ENCODE measurements around the gene BSPRY.
A peak's percentile ranks its signal among the peaks of the same experiment; 100 is the strongest.
"Not testable (repeated sequence)": the region's sequence is repeated elsewhere in the genome, so short reads cannot be mapped to it uniquely, and the experiment has no call there.

Gene BSPRY

GRCh38 chr9:113398796-113399195 is 49.5 kb downstream of the BSPRY start:
- Histone ChIP-seq H3K36me3 (ENCODE audit: insufficient read depth) (no peaks in the 10 kb centered on the region), H3K27ac (no peak overlapping the region), H3K4me2 (no peak overlapping the region), H3K4me3 (IDR thresholded peaks at IDR 0.05; ENCODE audit: insufficient read depth, low read depth, low read length) (no peak overlapping the region), H3K9ac (no peak overlapping the region), H4K20me1 (ENCODE audit: insufficient read depth) (no peaks in the 10 kb centered on the region), H3K79me2 (ENCODE audit: insufficient read depth, low read depth) (no peaks in the 10 kb centered on the region), H3K4me1 (ENCODE audit: low read depth, poor library complexity, severe bottlenecking) (peaks cover 15% of the 10 kb centered on the region), H2AFZ (ENCODE audit: low read depth) (no peak overlapping the region), H3K27me3 (ENCODE audit: insufficient read depth, low read depth) (no peaks in the 10 kb centered on the region)
- no peak for TF ChIP-seq CTCF (conservative IDR thresholded peaks at IDR 0.05; ENCODE audit: low read depth, low read length)

DNA sequence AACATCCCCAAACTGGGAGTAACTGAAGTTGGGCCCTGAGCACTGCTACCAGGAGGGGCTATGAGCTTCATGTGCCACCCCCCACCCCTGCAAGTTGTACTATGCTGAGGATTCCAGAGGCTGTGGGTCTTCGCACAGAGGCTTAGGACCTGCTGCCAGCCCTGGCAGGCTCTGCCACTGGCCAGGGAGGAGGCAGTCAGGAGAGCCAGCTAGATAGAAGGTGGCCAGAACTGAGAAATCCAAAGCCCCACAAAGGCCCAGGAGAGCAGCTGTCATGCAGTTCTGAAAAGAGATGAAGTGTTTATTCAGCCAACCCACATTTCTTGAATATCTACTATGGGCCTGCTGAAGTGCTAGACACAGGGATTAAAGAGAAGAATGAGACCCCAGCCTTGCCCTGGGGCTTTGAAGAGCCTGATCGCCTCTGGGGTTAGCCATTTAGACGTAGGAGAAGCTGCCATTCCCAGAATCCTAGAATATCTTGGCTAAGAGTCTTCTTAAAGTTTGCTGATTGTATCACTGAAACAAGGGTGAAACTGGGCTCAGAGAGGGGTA is 50.4 kb downstream of the BSPRY start:
- H3K4me1 ChIP-seq (ENCODE audit: low read depth, poor library complexity, severe bottlenecking) = peaks cover 15% of the 10 kb centered on the region
- H3K36me3 ChIP-seq (ENCODE audit: insufficient read depth) = no peaks in the 10 kb centered on the region
- H3K27ac ChIP-seq = no peak overlapping the region
- H2AFZ ChIP-seq (ENCODE audit: low read depth) = no peak overlapping the region
- no peak for TF ChIP-seq CTCF (conservative IDR thresholded peaks at IDR 0.05; ENCODE audit: low read depth, low read length)
- no peak overlapping the region for H3K4me3 ChIP-seq (IDR thresholded peaks at IDR 0.05; ENCODE audit: insufficient read depth, low read depth, low read length)
- no peak overlapping the region for H3K9ac ChIP-seq
- no peaks in the 10 kb centered on the region for H4K20me1 ChIP-seq (ENCODE audit: insufficient read depth)
- no peaks in the 10 kb centered on the region for H3K79me2 ChIP-seq (ENCODE audit: insufficient read depth, low read depth)
- H3K27me3 ChIP-seq (ENCODE audit: insufficient read depth, low read depth) = no peaks in the 10 kb centered on the region
- H3K4me2 ChIP-seq = peak overlapping the region; percentile 73; the same call in 1 of the 2 replicates

DNA sequence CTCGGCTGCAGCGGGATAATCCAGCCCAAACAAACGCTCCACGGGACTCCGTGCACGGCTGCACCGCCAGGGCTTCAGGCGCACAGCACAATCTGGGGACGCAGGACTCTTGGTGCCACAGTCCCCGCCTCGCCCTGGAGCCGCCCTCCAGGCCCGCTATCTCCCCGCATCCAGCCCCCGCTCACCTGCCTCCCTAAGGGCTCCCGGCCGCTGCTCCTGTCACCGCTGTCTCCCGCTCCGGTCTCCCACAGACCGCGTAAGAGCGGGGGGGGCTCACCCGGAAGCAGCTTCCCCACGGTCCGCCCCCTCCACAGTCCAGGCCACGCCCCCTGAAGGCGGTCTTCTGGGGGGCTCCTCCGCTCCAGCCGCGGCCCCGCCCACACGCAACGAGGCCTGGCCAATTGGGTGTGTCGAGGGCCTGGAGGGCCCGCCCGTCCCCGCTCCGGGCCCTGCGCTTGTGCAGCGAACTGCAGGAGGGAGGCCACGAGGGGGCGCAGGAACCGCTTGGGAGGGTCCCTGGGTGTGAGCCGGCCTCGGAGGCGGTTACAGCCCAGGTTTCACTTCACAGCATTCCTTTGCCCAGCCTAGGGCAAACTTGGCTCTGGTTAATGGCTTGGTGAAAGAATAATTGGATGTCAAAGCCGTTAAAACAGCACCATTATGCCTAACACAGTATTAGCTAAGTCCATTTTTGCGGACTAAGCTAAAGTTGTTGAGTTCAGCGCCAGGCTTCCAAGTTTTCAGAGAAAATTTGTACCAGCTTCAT is 51.9 kb downstream of the BSPRY start, which contains the start of gene ALAD:
ALAD (minus strand) TSS at position 258 of the 766 bp plus-strand sequence. CDS start 7,725 bp downstream, outside the sequence.
- no peak within 1 kb of the TSS for H3K4me3 ChIP-seq (IDR thresholded peaks at IDR 0.05; ENCODE audit: insufficient read depth, low read depth, low read length)
- peak within 1 kb of the TSS; percentile 74 for H2AFZ ChIP-seq (ENCODE audit: low read depth)
- H3K27me3 ChIP-seq (ENCODE audit: insufficient read depth, low read depth) = no peaks in the 10 kb centered on the region
- H3K36me3 ChIP-seq (ENCODE audit: insufficient read depth) = no peaks in the 10 kb centered on the region
- H3K79me2 ChIP-seq (ENCODE audit: insufficient read depth, low read depth) = no peaks in the 10 kb centered on the region
- H3K4me2 ChIP-seq = peak within 1 kb of the TSS; percentile 73
- no peak within 1 kb of the TSS for H3K27ac ChIP-seq
- TF ChIP-seq CTCF (conservative IDR thresholded peaks at IDR 0.05; ENCODE audit: low read depth, low read length) = peak; percentile 86
- H4K20me1 ChIP-seq (ENCODE audit: insufficient read depth) = no peaks in the 10 kb centered on the region
- peak within 1 kb of the TSS; percentile 14; the same call in 1 of the 2 replicates for H3K9ac ChIP-seq
- H3K4me1 ChIP-seq (ENCODE audit: low read depth, poor library complexity, severe bottlenecking) = peaks cover 17% of the 10 kb centered on the region

- Histone ChIP-seq H3K79me2 (ENCODE audit: insufficient read depth, low read depth) (peaks cover 6% of the 10 kb centered on the region), H3K4me1 (ENCODE audit: low read depth, poor library complexity, severe bottlenecking) (peaks cover 40% of the 10 kb centered on the region), H4K20me1 (ENCODE audit: insufficient read depth) (no peaks in the 10 kb centered on the region), H3K27me3 (ENCODE audit: insufficient read depth, low read depth) (no peaks in the 10 kb centered on the region), H3K36me3 (ENCODE audit: insufficient read depth) (peaks cover 3% of the 10 kb centered on the region; the same call in 1 of the 2 replicates), H2AFZ (ENCODE audit: low read depth) (no peak overlapping the region), H3K9ac (no peak overlapping the region), H3K4me2 (no peak overlapping the region), H3K4me3 (IDR thresholded peaks at IDR 0.05; ENCODE audit: insufficient read depth, low read depth, low read length) (no peak overlapping the region), H3K27ac (no peak overlapping the region)
- no peak for TF ChIP-seq CTCF (conservative IDR thresholded peaks at IDR 0.05; ENCODE audit: low read depth, low read length)
Observed at GRCh38 chr9:113403646-113404045, 54.3 kb downstream of the BSPRY start.

DNA sequence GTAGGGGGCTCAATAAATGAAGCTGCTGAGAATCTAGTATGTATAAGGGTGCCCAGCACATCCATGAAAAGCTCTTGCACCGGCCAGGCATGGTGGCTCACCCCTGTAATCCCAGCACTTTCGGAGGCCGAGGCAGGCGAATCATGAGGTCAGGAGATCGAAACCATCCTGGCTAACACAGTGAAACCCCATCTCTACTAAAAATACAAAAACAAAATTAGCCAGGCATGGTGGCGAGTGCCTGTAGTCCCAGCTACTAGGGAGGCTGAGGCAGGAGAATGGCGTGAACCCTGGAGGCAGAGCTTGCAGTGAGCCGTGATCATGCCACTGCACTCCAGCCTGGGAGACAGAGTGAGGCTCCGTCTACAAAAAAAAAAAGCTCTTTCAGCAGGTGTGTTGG is 57.0 kb downstream of the BSPRY start:
- not testable (repeated sequence) for H3K4me3 ChIP-seq (IDR thresholded peaks at IDR 0.05; ENCODE audit: insufficient read depth, low read depth, low read length); H3K27me3 ChIP-seq (ENCODE audit: insufficient read depth, low read depth); H3K9ac ChIP-seq; H3K36me3 ChIP-seq (ENCODE audit: insufficient read depth); H2AFZ ChIP-seq (ENCODE audit: low read depth); H4K20me1 ChIP-seq (ENCODE audit: insufficient read depth)
- Histone ChIP-seq H3K4me1 (ENCODE audit: low read depth, poor library complexity, severe bottlenecking) (peaks cover 35% of the 10 kb centered on the region), H3K27ac (peak overlapping the region; percentile 44), H3K79me2 (ENCODE audit: insufficient read depth, low read depth) (peaks cover 20% of the 10 kb centered on the region), H3K4me2 (peak overlapping the region; percentile 26; the same call in 1 of the 2 replicates)

Data from KMS-11 (cell line).